Measurements from ENCODE around the gene SH3GL1.

The SH3GL1 gene

DNA sequence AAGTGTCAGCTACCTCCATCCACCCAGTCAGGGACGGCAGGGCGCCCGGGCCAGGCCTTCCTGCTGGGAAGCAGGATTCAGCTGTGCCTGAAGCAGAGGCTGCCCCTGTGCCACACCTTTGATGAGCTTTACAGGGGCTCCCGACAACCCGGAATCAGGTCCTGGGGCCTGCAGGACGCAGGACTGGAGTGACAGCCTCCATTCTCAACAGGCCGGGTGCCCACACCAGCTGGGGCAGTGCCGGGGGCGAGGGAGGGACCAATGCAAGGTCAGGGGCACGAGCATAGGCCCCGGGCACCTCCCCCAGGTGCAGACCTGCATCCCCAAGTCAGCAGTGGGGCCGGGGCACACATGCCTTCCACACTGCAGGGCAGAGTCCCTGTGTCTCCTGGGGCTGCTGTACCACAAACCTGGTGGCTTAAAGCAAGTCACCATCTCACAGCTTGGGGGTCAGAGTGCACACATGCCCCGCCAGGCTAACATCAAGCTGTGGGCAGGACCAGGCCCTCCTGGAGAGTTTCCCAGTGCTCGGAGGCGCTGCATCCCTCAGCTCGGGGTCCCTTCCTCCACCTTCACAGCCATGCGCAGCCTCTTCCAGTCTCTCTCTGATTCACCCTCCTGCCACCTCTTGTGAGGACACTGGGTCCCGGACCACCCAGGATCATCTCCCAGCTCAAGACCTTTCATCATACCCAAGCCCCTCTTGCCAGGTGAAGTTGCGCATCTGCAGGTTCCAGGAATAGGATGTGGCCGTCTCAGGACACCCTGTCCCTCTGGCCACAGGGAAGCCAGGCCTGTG lies 43.8 kb upstream of the SH3GL1 start:
- no peak for TF ChIP-seq SPI1 (IDR thresholded peaks at IDR 0.05; ENCODE audit: low read depth, low read length)
- no peak for TF ChIP-seq TAF1 (IDR thresholded peaks at IDR 0.05; ENCODE audit: low read depth, low read length)
- no peak for TF ChIP-seq POU2F2 (IDR thresholded peaks at IDR 0.05; ENCODE audit: low read depth, low read length)
- TF ChIP-seq POLR2A (IDR thresholded peaks at IDR 0.05; ENCODE audit: low read depth, low read length): peak; percentile 56
- TF ChIP-seq PAX5 (IDR thresholded peaks at IDR 0.05; ENCODE audit: insufficient read depth, low read length, severe bottlenecking): no peak
- TF ChIP-seq POLR2AphosphoS5 (IDR thresholded peaks at IDR 0.05; ENCODE audit: low read depth, low read length): peak; percentile 55
- FAIRE-seq: no peak
- DNase-seq (ENCODE audit: insufficient read length, low spot score): no peak

DNA sequence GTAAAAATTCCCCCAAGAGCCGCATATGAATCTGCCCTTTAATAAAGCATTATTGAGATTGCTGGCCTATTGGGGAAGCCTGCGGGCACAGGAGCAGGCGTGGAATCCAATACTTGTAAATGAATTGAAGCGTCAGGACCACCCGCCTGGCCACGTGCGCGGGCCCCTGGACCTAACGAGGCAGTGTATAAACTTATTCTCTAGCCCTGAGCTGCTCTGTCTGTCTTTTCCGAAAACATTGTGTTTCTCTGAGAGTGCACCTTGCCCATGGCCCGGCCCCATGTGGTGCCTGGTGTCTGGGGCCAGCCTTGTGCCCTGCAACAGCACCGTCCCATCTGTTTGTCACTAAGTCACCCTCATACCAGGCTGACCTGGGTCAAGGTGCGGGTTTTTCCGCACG lies 42.8 kb upstream of the SH3GL1 start:
- DNase-seq (ENCODE audit: insufficient read length, low spot score): no peak
- TF ChIP-seq POLR2A (IDR thresholded peaks at IDR 0.05; ENCODE audit: low read depth, low read length) (no peak), POLR2AphosphoS5 (IDR thresholded peaks at IDR 0.05; ENCODE audit: low read depth, low read length) (no peak), PAX5 (IDR thresholded peaks at IDR 0.05; ENCODE audit: insufficient read depth, low read length, severe bottlenecking) (no peak), SPI1 (IDR thresholded peaks at IDR 0.05; ENCODE audit: low read depth, low read length) (no peak), TAF1 (IDR thresholded peaks at IDR 0.05; ENCODE audit: low read depth, low read length) (no peak), POU2F2 (IDR thresholded peaks at IDR 0.05; ENCODE audit: low read depth, low read length) (no peak)
- FAIRE-seq: no peak

DNA sequence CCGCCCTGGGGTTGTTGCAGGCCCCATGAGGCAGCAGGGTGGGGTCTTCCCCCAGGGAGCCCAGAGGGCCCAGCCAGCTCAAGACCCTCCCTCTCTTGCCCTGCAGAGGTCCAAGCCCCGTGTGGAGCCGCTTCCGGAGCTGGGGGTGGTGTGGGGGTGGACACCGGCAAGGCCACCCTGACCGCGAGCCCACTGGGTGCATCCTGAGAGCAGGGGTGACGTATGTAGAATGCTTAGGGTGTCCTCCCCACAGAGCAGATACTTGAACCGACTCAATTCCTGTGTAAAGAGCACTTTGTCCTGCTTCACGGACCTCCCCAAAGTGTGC lies 42.4 kb upstream of the SH3GL1 start:
- TF ChIP-seq PAX5 (IDR thresholded peaks at IDR 0.05; ENCODE audit: insufficient read depth, low read length, severe bottlenecking): no peak
- TF ChIP-seq SPI1 (IDR thresholded peaks at IDR 0.05; ENCODE audit: low read depth, low read length): no peak
- TF ChIP-seq POLR2AphosphoS5 (IDR thresholded peaks at IDR 0.05; ENCODE audit: low read depth, low read length): no peak
- no peak for FAIRE-seq

DNA sequence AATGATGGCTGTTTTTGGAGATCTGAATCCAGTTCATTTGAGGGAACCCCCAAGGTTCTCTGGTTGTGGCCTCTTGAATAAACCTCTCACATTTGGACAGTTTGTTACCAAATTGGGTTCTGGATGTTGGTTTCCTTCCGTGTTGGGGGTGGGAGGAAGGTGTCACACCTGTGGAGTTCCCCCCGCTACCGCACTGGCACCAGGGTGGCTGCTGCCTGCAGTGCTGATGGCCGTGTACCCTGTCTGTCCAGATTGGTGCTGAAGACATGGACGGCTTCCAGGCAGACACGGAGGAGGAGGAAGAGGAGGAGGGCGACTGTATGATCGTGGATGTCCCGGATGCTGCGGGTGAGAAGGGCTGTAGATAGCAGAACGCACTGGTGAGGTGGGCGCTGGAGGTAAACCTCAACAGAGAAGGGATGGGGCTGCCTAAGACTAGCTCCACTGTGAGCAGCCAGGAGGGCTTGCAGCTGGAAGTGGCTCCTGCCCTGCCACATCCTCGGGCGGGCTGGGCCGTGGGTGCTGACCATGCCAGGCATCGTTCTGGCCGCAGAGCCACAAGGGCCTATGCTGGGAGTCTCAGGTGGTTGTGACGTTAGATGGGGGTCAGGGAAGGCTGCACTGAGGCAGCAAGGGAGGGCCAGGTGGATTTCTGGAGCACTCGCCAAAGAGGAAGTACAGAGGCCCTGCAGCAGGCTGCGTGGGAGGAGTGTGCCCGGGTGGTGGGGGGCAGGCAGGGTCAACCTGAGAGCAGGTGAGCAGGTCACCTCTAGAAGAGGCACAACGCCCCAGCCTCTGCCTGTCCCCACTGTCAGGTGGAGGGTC lies 41.9 kb upstream of the SH3GL1 start:
- FAIRE-seq (peak; percentile 74), DNase-seq (ENCODE audit: insufficient read length, low spot score) (no peak)
- TF ChIP-seq SPI1 (IDR thresholded peaks at IDR 0.05; ENCODE audit: low read depth, low read length) (0 out of 2 replicates have a peak, but pooled peaks have one; percentile 12), TAF1 (IDR thresholded peaks at IDR 0.05; ENCODE audit: low read depth, low read length) (no peak)

More for the DNA sequence above, 42.4 kb upstream of the SH3GL1 start:
- no peak for DNase-seq (ENCODE audit: insufficient read length, low spot score)

DNA sequence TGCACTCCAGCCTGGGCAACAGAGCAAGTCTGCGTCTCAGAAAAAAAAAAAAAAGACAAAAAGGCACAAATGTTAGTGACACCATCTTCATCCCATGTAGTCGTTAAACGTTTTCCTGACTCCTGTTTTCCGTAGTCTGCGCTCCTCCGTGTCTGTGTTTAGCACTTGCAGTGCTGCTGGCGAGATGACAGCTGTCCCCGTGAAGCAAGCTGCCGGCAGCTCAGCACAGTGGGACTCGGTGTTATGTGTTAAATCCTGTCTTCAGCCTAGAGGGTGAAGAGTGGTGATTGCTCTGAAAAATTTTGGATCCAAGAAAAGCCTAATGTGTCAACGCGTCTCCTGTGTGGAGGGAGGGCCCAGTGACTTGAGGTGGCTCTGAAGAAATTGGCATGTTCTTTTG lies 38.9 kb upstream of the SH3GL1 start:
- TF ChIP-seq TAF1 (IDR thresholded peaks at IDR 0.05; ENCODE audit: low read depth, low read length): no peak
- FAIRE-seq (no peak), DNase-seq (ENCODE audit: insufficient read length, low spot score) (no peak)

DNA sequence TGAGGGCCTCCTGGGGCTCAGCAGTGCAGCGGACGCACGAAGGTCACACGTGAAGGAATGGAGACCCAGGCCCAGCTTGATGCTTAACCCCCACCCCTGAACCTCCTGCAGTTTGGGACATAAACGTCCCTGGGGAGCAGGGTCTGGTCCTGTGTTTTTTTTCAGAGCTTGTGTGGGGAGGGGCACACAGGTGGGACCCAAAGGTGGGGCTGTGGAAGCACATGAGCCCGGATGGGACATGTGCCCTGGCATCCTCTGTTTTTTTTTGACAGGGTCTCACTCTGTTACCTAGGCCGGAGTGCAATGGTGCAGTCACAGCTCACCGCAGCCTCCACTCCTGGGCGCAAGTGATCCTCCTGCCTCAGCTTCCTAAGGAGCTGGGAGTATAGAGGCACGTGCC lies 36.8 kb upstream of the SH3GL1 start:
- TF ChIP-seq TAF1 (IDR thresholded peaks at IDR 0.05; ENCODE audit: low read depth, low read length) (no peak), POLR2AphosphoS5 (IDR thresholded peaks at IDR 0.05; ENCODE audit: low read depth, low read length) (peak; percentile 51; the same call in 1 of the 2 replicates)
- FAIRE-seq (no peak), DNase-seq (ENCODE audit: insufficient read length, low spot score) (no peak)

DNA sequence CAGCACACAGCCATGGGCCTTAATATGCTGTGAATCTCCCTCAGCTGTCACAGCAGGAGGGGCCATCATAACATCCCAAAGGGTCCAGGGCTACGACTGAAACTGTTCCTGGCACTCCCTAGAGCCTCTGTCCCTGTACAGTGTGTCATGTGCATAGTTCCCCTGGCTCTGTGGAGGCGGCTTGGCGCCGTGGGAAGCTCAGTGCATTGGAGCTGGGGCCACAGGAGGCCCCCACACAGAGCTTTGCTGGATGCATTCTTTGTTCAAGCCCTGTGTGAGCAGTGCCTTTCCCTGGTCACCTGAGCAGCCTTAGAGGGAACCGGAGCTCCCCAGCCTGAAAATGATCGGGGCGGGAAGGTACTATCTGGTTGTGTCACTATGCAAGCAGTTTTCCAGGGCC lies 35.9 kb upstream of the SH3GL1 start:
- TF ChIP-seq PAX5 (IDR thresholded peaks at IDR 0.05; ENCODE audit: insufficient read depth, low read length, severe bottlenecking): no peak
- TF ChIP-seq POU2F2 (IDR thresholded peaks at IDR 0.05; ENCODE audit: low read depth, low read length): no peak
- TF ChIP-seq POLR2A (IDR thresholded peaks at IDR 0.05; ENCODE audit: low read depth, low read length): no peak
- TF ChIP-seq POLR2AphosphoS5 (IDR thresholded peaks at IDR 0.05; ENCODE audit: low read depth, low read length): no peak
- TF ChIP-seq TAF1 (IDR thresholded peaks at IDR 0.05; ENCODE audit: low read depth, low read length): no peak
- DNase-seq (ENCODE audit: insufficient read length, low spot score) (no peak), FAIRE-seq (no peak)

DNA sequence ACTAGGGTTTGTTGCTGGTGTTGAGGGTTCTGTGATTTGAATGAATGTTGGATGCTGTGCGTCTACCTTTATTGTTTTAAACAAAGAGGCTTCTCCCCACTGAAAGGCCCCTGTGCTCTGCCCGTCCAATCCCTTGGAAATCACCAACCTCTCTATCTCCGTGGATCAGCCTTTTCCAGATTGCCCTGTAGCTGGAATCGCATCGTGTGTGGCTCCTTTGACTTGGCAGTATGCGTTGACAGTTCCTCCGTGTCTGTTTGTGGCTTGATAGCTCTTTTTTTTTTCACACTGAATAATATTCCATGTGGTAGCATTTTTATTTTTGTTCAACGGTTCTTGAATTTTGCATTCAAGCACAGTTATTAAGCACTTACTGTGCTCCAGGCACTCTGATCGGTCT lies 34.0 kb upstream of the SH3GL1 start:
- TF ChIP-seq PAX5 (IDR thresholded peaks at IDR 0.05; ENCODE audit: insufficient read depth, low read length, severe bottlenecking) (no peak), POLR2AphosphoS5 (IDR thresholded peaks at IDR 0.05; ENCODE audit: low read depth, low read length) (no peak), TAF1 (IDR thresholded peaks at IDR 0.05; ENCODE audit: low read depth, low read length) (no peak)
- no peak for DNase-seq (ENCODE audit: insufficient read length, low spot score)
- no peak for FAIRE-seq

DNA sequence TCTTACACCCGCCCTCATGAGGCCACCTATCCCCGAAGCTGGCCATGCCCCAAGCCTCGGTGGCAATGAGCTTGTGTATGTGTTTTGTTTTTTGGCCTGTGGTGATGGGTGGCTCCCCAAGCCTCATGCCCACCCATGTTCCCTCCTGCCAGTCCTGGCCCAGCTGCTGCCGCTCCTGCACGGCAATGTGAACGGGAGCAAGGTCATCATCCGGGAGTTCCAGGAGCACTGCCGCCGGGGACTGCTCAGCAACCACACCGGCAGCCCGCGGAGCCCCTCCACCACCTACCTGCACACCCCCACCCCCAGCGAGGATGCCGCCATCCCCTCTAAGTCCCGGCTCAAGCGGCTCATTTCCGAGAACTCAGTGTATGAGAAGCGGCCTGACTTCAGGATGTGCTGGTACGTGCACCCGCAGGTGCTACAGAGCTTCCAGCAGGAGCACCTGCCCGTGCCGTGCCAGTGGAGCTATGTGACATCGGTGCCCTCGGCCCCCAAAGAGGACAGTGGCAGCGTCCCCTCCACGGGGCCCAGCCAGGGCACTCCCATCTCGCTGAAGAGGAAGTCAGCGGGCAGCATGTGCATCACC lies 32.7 kb upstream of the SH3GL1 start:
- FAIRE-seq (no peak), DNase-seq (ENCODE audit: insufficient read length, low spot score) (no peak)
- TF ChIP-seq POLR2A (IDR thresholded peaks at IDR 0.05; ENCODE audit: low read depth, low read length) (no peak), POLR2AphosphoS5 (IDR thresholded peaks at IDR 0.05; ENCODE audit: low read depth, low read length) (no peak), TAF1 (IDR thresholded peaks at IDR 0.05; ENCODE audit: low read depth, low read length) (no peak), POU2F2 (IDR thresholded peaks at IDR 0.05; ENCODE audit: low read depth, low read length) (no peak), SPI1 (IDR thresholded peaks at IDR 0.05; ENCODE audit: low read depth, low read length) (no peak), PAX5 (IDR thresholded peaks at IDR 0.05; ENCODE audit: insufficient read depth, low read length, severe bottlenecking) (no peak)
